ENCODE data around the gene GRM6. TPM values are rescaled to one million over a fixed set of nuclear protein-coding genes. Genes with fewer than 3 reads are reported as not detected.

The GRM6 gene
- total RNA-seq, 1 experiment from 2014 or later = 0.33 TPM

GRCh38 chr5:179023528-179024189 lies 28.5 kb upstream of the GRM6 start, which contains the start of gene ZNF879 (continued):
- no peak for TF ChIP-seq TCF7 (CRISPR knock-in tag; IDR thresholded peaks at IDR 0.05; ENCODE audit: low read depth)
- TF ChIP-seq CDX4 (CRISPR knock-in tag; IDR thresholded peaks at IDR 0.05; ENCODE audit: borderline replicate concordance) = no peak
- TF ChIP-seq ERG (CRISPR knock-in tag; IDR thresholded peaks at IDR 0.05) = no peak
- peak; percentile 75; the same call in 1 of the 2 replicates for TF ChIP-seq TEAD1 (CRISPR knock-in tag; IDR thresholded peaks at IDR 0.05)
- no peak for TF ChIP-seq NFATC4 (CRISPR knock-in tag; IDR thresholded peaks at IDR 0.05)
- TF ChIP-seq ESRRA (CRISPR knock-in tag; IDR thresholded peaks at IDR 0.05; ENCODE audit: borderline replicate concordance) = 0 out of 2 replicates have a peak, but pooled peaks have one; percentile 60
- no peak for TF ChIP-seq RORB (CRISPR knock-in tag; IDR thresholded peaks at IDR 0.05)
- TF ChIP-seq ZNF512 (CRISPR knock-in tag; IDR thresholded peaks at IDR 0.05; ENCODE audit: borderline replicate concordance) = no peak
- TF ChIP-seq FOXJ3 (CRISPR knock-in tag; IDR thresholded peaks at IDR 0.05; ENCODE audit: borderline replicate concordance) = no peak
- TF ChIP-seq IRF2 (CRISPR knock-in tag; IDR thresholded peaks at IDR 0.05; ENCODE audit: borderline replicate concordance, low read depth) = no peak
- TF ChIP-seq ATF6 (CRISPR knock-in tag; IDR thresholded peaks at IDR 0.05) = no peak
- no peak for TF ChIP-seq JAZF1 (CRISPR knock-in tag; IDR thresholded peaks at IDR 0.05)
- TF ChIP-seq HMGXB4 (CRISPR knock-in tag; IDR thresholded peaks at IDR 0.05) = peak; percentile 61; the same call in 1 of the 2 replicates
- no peak; the same call in 1 of the 2 replicates for TF ChIP-seq USF2 (CRISPR knock-in tag; IDR thresholded peaks at IDR 0.05)
- TF ChIP-seq SMAD4 (CRISPR knock-in tag; IDR thresholded peaks at IDR 0.05) = 0 out of 2 replicates have a peak, but pooled peaks have one; percentile 34
- no peak; the same call in 1 of the 2 replicates for TF ChIP-seq USF1 (CRISPR knock-in tag; IDR thresholded peaks at IDR 0.05)
- no peak for TF ChIP-seq ZMAT4 (CRISPR knock-in tag; IDR thresholded peaks at IDR 0.05)
- TF ChIP-seq ZNF232 (CRISPR knock-in tag; IDR thresholded peaks at IDR 0.05) = no peak
- TF ChIP-seq GRHL2 (CRISPR knock-in tag; IDR thresholded peaks at IDR 0.05; ENCODE audit: insufficient replicate concordance, severe bottlenecking) = no peak
- no peak for TF ChIP-seq AR (CRISPR knock-in tag; IDR thresholded peaks at IDR 0.05)
- no peak for TF ChIP-seq SOX15 (CRISPR knock-in tag; IDR thresholded peaks at IDR 0.05)
- no peak for TF ChIP-seq ATF2 (CRISPR knock-in tag; IDR thresholded peaks at IDR 0.05; ENCODE audit: borderline replicate concordance, low read depth)
- 0 out of 2 replicates have a peak, but pooled peaks have one; percentile 76 for TF ChIP-seq E2F5 (CRISPR knock-in tag; IDR thresholded peaks at IDR 0.05)

All from WTC11 (cell line).